Uterus (tissue), 4 donors: Measurements from ENCODE around the gene FAM187B. TPM values are rescaled to one million over a fixed set of nuclear protein-coding genes. Genes with fewer than 3 reads are reported as not detected.
"Not testable (repeated sequence)": the region's sequence is repeated elsewhere in the genome, so short reads cannot be mapped to it uniquely, and the experiment has no call there.

Experiments used
- DNase-seq, 2 donors: peaks; one replicate each; pipeline ENCODE4 v3.0.0-alpha.2; 2019 to 2020
- H3K27ac ChIP-seq, 2 donors: fragments of 200-600 bp; sonication (generic); 1 replicate in 1 of 2; 2 replicates in 1 of 2; pipeline ENCODE4 v1.5.1; 2016 to 2018
- H3K27me3 ChIP-seq, 2 donors: fragments of 200-600 bp; sonication (generic); one replicate each; pipeline ENCODE4 v1.5.1; 2018 to 2019; ENCODE audit warnings: control low read depth in 1 of 2
- H3K36me3 ChIP-seq, 2 donors: fragments of 200-600 bp; sonication (generic); one replicate each; pipeline ENCODE4 v1.5.1; 2019; ENCODE audit warnings: control low read depth in 1 of 2
- H3K4me1 ChIP-seq, 2 donors: fragments of 200-600 bp; sonication (generic); one replicate each; pipeline ENCODE4 v1.5.1; 2018 to 2019; ENCODE audit warnings: control low read depth in 1 of 2
- H3K4me3 ChIP-seq, 2 donors: fragments of 200-600 bp; sonication (generic); 1 replicate in 1 of 2; 2 replicates in 1 of 2; pipeline ENCODE4 v1.5.1; 2018 to 2019; ENCODE audit warnings: mild to moderate bottlenecking in 1 of 2
- H3K9me3 ChIP-seq, 2 donors: fragments of 200-600 bp; sonication (generic); one replicate each; pipeline ENCODE4 v1.5.1; 2019; ENCODE audit warnings: control low read depth in 1 of 2
- CTCF ChIP-seq, 4 experiments: fragments of 200-600 bp in 2 of 4; fragments of 450-650 bp in 2 of 4; sonication (generic) in 2 of 4; IDR thresholded peaks; one replicate each; pipeline ENCODE4 v1.5.1; 2016 to 2019; ENCODE audit warnings: antibody characterized with exemption in 4 of 4, mild to moderate bottlenecking in 2 of 4, moderate library complexity in 1 of 4
- POLR2A ChIP-seq, 2 donors: fragments of 450-650 bp; IDR thresholded peaks; one replicate each; pipeline ENCODE4 v1.6.1; 2016; ENCODE audit warnings: antibody characterized with exemption in 2 of 2, mild to moderate bottlenecking in 1 of 2, moderate library complexity in 1 of 2
- intact Hi-C: fragments of 100-400 bp; cut with DNase I; formaldehyde crosslinking; loops from one replicate; pipeline ENCODE4 v1.15.1; 2023; ENCODE audit warnings: low total_unique reads
- total RNA-seq, 4 donors: library from RNA; depleted of rRNA in 3 of 4; stranded (reverse); fragments of >200 nt in 3 of 4; gene quantifications; one replicate each; pipeline versions ENCODE4 v1.1.0 to v1.2.4, GENCODE V29; 2014 to 2023
- donor health status: DM: yes; HTN: yes; CAD: no.

Gene FAM187B
- total RNA-seq, 4 donors from 2014 or later, result 0.21 TPM; not detected in 3

GRCh38 chr19:35241417-35241816 lies 12.9 kb upstream of the FAM187B start:
- H3K27me3 ChIP-seq, result peaks cover 0 to under 1% of the 10 kb centered on the region in 2 donors
- H3K9me3 ChIP-seq, result no peaks in the 10 kb centered on the region
- no peaks in the 10 kb centered on the region for H3K4me1 ChIP-seq
- no peak overlapping the region for H3K4me3 ChIP-seq
- no peak for TF ChIP-seq CTCF (IDR thresholded peaks at IDR 0.05)
- no peak for DNase-seq
- intact Hi-C loops, result no loop called here
- H3K36me3 ChIP-seq, result no peaks in the 10 kb centered on the region
- no peak overlapping the region for H3K27ac ChIP-seq

GRCh38 chr19:35240327-35240726 lies 11.8 kb upstream of the FAM187B start:
- Histone ChIP-seq H3K36me3 (no peaks in the 10 kb centered on the region), H3K27me3 (no peaks in the 10 kb centered on the region), H3K9me3 (no peaks in the 10 kb centered on the region), H3K27ac (no peak overlapping the region), H3K4me1 (no peaks in the 10 kb centered on the region), H3K4me3 (no peak overlapping the region)
- intact Hi-C loops, result no loop called here
- TF ChIP-seq CTCF (IDR thresholded peaks at IDR 0.05) (no peak), POLR2A (IDR thresholded peaks at IDR 0.05) (no peak)
- no peak for DNase-seq

- H3K4me3 ChIP-seq, H3K9me3 ChIP-seq, DNase-seq, H3K27me3 ChIP-seq, intact Hi-C loops, H3K27ac ChIP-seq, H3K4me1 ChIP-seq, H3K36me3 ChIP-seq: not testable (repeated sequence)
Measured at GRCh38 chr19:35239597-35239996, 11.1 kb upstream of the FAM187B start.

- H3K27ac ChIP-seq, result no peak overlapping the region
- intact Hi-C loops, result no loop called here
- no peaks in the 10 kb centered on the region for H3K9me3 ChIP-seq
- H3K4me1 ChIP-seq, result no peaks in the 10 kb centered on the region
- DNase-seq, result no peak
- no peaks in the 10 kb centered on the region for H3K36me3 ChIP-seq
- no peaks in the 10 kb centered on the region for H3K27me3 ChIP-seq
- no peak overlapping the region for H3K4me3 ChIP-seq
- TF ChIP-seq CTCF (IDR thresholded peaks at IDR 0.05) (no peak), POLR2A (IDR thresholded peaks at IDR 0.05) (no peak)
Measured at GRCh38 chr19:35236638-35237400, 8.3 kb upstream of the FAM187B start.

GRCh38 chr19:35232912-35233311 lies 4.4 kb upstream of the FAM187B start:
- intact Hi-C loops, result no loop called here
- Histone ChIP-seq H3K27me3 (no peaks in the 10 kb centered on the region), H3K4me1 (no peaks in the 10 kb centered on the region), H3K9me3 (no peaks in the 10 kb centered on the region), H3K36me3 (no peaks in the 10 kb centered on the region), H3K27ac (no peak overlapping the region), H3K4me3 (no peak overlapping the region)
- no peak for DNase-seq
- TF ChIP-seq CTCF (IDR thresholded peaks at IDR 0.05) (no peak), POLR2A (IDR thresholded peaks at IDR 0.05) (no peak)
